GM12872 (cell line): ENCODE measurements around the gene PKD2.

Experiments
- TF ChIP-seq, protein P1 (sequence below): IDR thresholded peaks from 3 replicates; pipeline ENCODE4 v1.5.1; 2011; ENCODE audit warnings: low read depth, mild to moderate bottlenecking, low read length, moderate library complexity; ENCODE audit not compliant: insufficient read depth

Gene PKD2

DNA sequence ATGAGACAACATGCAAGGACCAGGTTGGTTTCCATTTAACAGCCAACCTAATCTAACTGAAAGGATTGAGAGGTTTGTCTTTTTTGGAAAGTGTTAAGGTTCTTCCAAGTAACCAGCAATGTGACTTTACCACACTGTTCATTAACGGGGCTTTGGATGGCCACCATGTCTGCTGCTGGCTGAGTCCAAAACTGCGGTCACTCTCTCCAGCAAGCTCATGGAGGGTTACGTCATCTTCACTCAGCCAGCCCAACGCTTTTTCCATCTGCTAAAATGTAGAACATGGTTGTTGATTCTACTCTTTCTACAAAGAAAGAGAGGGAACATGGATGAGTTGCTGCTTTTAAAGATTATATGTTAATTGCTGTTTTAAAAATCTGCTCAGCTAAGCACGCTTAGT is 11.0 kb downstream of the PKD2 start:
- TF ChIP-seq, protein P1, sequence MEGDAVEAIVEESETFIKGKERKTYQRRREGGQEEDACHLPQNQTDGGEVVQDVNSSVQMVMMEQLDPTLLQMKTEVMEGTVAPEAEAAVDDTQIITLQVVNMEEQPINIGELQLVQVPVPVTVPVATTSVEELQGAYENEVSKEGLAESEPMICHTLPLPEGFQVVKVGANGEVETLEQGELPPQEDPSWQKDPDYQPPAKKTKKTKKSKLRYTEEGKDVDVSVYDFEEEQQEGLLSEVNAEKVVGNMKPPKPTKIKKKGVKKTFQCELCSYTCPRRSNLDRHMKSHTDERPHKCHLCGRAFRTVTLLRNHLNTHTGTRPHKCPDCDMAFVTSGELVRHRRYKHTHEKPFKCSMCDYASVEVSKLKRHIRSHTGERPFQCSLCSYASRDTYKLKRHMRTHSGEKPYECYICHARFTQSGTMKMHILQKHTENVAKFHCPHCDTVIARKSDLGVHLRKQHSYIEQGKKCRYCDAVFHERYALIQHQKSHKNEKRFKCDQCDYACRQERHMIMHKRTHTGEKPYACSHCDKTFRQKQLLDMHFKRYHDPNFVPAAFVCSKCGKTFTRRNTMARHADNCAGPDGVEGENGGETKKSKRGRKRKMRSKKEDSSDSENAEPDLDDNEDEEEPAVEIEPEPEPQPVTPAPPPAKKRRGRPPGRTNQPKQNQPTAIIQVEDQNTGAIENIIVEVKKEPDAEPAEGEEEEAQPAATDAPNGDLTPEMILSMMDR, result no peak

DNA sequence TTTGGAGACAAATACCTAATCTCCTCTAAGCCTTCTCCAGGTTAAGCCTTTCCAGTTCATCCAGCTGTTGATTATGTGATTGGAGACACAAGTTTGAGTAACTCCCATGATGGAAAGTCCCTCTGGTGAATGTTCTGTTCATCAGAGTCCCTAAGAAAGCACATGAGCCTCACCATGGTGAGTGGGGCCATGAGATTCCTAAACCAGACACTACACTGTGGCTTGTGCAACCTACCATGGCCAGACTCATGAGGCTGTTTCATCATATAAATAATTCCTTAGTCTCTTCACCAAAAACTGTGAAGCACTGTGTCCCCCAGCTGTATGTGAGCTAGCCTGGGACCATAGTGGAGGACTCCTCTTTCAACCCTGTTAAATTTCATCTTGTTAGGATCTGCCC is 14.4 kb downstream of the PKD2 start:
- TF ChIP-seq, protein P1, result no peak

DNA sequence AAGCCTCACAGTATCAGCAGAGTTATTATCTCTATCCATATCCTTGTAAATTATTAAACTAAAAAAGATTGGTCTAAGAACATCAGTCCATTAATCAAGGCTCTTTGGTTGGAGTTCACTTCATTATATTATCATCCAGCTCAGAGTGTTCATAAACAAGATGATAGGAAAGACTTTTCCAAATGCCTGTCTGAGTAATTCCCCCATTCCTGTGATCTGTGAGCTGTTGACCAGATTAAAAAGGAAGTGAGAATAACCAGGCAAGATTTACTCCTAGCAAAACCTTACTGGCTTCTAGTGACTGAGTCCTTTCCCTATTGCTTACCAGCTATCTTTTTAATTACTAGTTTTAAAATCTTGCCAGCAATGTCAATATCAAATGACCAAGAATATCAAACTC is 14.9 kb downstream of the PKD2 start:
- TF ChIP-seq, protein P1, result no peak

DNA sequence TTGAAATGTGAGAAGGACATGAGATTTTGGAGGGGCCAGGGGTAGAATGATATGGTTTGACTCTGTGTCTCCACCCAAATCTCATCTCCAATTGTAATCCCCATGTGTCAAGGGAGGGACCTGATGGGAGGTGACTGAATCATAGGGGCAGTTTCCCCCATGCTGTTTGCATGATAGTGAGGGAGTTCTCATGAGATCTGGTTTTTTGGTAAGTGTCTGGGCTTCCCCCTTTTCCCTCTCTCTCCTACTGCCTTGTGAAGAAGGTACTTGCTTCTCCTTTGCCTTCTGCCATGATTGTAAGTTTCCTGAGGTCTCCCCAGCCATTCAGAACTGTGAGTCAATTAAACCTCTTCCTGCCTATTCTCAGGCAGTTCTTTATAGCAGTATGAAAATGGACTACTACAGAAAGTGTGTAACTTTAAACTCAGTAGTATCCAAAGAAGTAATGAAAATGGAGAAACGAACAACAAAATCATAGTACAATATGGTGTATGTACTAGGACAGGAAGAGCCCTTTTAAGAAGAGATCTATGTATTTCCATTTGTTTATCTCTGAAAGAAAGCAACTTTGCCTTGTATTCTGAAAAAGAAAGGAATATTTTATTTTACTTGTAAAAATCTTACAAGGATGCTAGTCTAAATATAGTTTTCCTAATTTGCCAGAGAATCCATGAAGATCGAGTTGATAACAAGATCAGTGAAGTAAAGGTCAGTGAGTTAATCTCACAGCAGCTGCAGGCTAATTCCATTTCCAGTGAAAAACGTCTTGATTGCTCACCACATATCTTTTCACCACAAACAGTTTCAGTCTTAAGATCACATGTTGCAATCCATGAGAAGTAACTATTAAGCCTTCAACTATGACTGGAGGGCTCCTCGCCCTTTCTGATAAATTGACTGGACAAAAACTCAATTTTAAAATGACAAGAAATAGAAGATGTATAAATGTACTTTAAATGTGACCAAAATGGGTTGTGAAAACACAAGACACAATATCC is 20.5 kb downstream of the PKD2 start:
- TF ChIP-seq, protein P1, result no peak

DNA sequence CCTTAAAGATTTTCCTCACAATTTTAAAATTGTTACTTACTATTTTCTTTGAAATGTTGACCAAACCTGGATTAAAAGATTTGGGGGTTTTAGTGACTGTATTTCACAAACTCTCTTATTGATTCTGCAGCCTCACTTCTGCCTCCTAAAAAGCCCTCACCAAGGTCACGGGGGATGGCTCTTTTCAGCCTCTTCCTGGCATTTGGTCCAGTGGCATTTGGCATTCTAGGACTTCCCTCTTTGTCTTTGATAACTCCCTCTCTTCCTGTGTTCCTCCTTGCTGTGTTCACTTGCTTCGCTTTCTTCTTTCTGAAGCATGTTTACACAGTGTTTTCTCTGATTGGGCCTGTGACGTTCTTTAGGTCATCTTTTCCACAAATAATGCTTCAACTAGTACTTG is 21.5 kb downstream of the PKD2 start:
- TF ChIP-seq, protein P1, result no peak

DNA sequence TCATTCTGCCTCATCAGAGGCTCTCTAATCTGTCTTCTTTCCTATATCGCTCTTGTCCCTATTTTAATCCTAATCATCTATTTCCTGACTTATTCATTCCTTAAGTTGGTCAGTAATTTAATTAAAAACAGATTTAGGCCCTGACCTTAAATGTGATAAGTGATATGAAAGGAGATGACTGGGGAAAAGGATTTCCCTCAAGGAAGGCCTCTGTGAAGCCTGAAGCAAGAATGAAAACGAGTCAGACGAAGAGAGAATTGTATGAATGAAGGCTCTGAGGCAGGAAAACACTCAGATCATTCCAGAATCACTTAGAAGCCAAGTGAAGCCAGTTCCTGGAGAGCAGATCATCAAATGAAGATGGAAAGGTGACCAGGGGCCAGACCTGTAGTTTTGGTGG is 22.1 kb downstream of the PKD2 start:
- TF ChIP-seq, protein P1, result no peak

DNA sequence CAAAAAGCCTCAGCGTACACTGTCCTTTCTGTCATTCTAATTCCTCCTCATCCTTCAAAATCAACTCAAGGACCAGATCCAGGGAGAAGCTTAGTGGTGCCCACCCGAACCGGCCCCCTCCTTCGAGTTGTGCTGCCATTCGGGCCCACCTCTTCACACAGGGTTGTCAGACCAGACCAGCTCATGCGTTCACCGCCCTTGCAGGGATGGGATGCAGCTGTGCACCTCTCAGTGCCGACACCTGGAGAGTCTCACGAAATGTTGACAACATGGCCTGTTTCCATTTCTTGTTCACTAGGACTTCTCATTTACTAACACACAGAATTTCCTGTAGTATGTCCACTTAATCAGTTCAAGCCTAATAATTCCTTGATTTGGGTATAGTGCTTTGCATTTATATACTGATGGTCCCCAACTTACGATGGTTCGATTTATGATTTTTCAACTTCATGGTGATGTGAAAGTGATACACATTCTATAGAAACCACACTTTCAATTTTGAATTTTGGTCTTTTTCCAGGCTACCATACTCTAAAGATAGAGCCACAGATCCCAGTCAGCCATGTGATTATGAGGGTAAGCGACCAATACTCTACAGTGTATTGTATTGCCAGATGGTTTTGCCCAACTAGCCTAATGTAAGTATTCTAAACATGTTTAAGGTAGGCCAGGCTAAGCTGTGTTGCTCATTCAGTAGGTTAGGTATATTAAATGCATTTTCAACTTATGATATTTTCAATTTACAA is 23.3 kb downstream of the PKD2 start:
- TF ChIP-seq, protein P1, result no peak
